HG03521 (cell line): ENCODE results near the gene TMEM38B.
"Not testable (repeated sequence)": the region's sequence is repeated elsewhere in the genome, so short reads cannot be mapped to it uniquely, and the experiment has no call there.

Experiments used
- ATAC-seq: cut with Tn5 transposase; IDR thresholded peaks from one replicate; pipeline ENCODE4 v1.9.1; 2021; ENCODE audit warnings: mild to moderate bottlenecking, moderate library complexity; ENCODE audit not compliant: unreplicated experiment

Gene TMEM38B

DNA sequence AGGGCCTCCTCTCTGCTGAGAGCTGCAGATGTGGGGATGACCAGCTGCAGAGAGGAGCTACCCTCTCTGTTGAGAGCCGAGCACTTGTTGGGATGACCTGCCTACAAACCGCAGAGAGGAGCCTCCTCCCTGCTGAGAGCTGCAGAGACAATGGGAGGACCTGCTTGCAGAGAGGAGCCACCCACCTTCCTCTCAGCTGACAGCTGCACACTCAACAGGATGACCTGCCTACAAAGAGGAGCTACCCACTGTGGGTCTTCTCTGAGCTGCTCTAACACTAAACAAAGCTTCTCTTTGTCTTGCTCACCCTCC lies 19.6 kb downstream of the TMEM38B start:
- ATAC-seq, result no peak

- no peak for ATAC-seq
These were observed 21.8 kb downstream of the TMEM38B start for GRCh38 chr9:105716146-105716545.

GRCh38 chr9:105722099-105722498 lies 27.8 kb downstream of the TMEM38B start:
- no peak for ATAC-seq

GRCh38 chr9:105725370-105725769 lies 31.0 kb downstream of the TMEM38B start:
- ATAC-seq, result no peak

GRCh38 chr9:105728230-105728629 lies 33.9 kb downstream of the TMEM38B start:
- ATAC-seq, result not testable (repeated sequence)

- ATAC-seq, result not testable (repeated sequence)
These were observed 37.1 kb downstream of the TMEM38B start for GRCh38 chr9:105731420-105731819.

DNA sequence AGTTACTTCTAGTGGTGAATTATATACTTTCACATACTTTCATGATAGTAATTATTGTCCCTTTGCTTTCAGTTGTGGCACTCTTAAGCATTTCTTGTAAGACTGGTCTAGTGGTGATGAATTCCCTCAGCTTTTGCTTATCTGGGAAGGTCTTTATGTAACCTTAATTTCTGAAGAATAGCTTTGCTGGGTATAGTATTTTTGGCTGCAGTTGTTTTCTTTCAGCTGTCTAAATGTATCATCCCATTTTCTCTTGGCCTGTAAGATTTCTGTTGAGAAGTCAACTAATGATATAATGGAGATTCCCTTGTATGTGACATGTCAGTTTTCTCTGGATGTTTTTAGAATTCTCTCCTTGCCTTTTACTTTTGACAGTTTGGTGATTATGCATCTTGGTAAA lies 41.0 kb downstream of the TMEM38B start:
- no peak for ATAC-seq

DNA sequence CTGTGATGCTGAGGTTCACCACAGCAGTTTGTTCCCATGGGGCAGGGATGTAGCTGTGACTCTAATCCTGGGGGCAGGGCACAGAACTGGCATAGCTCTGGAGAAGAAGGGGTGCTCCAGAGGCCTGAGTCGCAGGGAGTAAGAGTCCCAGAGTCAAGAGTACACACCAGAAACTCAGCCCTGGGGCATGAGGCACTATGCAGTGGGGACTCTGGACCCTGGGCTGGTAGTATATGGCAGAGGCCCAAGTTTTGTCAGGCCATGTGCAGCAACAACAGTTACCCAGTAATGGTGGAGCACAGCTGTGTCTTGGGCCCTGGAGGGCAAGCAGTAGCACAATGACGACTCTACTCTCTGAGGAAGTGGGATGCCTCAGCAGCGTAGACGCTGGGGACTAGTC lies 42.9 kb downstream of the TMEM38B start:
- no peak for ATAC-seq

DNA sequence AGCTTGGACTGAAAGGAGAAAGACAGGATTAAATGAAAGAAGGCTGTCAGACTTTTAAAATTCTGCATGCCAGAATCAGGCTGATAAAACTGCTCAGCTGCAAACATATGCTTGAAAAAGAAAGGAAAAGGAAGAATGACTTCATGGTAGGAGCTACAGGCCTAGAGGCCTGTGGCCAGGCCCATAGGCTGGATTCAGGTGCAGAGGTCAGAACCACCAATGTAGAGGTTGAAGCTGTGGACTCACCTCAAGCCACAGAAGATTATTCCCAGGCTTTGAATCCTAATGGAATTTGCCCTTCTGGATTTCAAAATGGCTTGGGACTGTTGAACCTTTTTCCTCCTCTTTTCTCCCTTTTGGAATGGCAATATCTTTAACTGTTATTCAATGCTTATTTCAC lies 47.7 kb downstream of the TMEM38B start:
- no peak for ATAC-seq

DNA sequence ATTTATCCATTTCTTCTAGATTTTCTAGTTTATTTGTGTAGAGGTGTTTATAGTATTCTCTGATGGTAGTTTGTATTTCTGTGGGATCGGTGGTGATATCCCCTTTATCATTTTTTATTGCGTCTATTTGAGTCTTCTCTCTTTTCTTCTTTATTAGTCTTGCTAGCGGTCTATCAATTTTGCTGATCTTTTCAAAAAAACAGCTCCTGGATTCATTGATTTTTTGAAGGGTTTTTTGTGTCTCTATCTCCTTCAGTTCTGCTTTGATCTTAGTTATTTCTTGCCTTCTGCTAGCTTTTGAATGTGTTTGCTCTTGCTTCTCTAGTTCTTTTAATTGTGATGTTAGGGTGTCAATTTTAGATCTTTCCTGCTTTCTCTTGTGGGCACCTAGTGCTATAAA lies 53.0 kb downstream of the TMEM38B start:
- ATAC-seq, result not testable (repeated sequence)

- ATAC-seq, result no peak
These were observed 57.4 kb downstream of the TMEM38B start for GRCh38 chr9:105751761-105752160.

DNA sequence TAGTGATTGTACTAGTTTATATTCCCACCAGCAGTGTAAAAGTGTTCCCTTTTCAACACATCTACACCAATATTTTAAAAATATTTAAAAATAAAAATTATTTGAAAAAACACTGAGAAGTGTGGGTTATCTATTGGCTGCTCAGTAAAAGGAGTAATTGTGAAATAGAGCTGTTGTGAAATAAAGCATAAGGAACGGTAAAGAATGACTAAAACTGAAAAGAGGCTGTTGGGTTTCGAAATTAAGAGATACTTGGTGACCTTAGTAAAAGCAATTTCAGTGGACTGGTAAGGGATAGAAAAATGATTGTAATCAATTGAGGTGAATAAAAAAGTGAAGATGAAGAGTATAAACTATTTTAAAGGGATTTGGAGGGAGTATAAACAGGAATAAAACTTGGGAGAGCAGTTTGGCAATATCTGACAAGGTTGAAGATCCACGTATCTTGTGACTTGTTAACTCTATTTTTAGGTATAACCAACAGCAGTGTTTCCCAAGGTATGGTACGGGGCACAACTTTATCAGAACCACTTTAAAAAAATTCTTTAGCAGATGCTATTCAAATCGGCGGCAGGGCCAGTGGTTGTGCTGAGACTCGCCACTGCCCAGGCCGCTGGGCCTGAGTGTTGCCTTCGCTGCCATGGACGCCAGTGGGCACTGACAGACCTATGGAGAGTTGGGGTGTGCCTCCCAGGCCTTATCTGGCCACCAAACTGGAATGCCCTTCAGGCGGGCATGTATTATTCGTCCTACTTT lies 63.3 kb downstream of the TMEM38B start:
- ATAC-seq, result no peak

DNA sequence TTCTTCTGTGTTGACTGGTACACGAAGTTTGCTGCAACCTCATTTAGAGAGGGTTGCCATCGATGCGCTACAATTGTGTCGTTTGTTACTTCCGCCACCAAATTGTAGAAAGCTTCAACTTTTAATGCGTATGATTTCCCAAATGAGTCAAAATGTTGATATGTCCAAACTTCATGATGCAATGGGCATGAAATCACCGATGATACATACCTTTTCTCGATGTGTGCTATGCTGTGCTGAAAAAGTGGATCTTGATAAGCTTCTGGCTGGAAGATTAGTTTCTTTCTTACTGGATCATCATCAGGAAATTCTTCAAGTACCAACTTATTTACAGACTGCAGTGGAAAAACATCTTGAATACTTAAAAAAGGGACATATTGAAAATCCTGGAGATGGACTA lies 65.7 kb downstream of the TMEM38B start:
- ATAC-seq, result no peak

DNA sequence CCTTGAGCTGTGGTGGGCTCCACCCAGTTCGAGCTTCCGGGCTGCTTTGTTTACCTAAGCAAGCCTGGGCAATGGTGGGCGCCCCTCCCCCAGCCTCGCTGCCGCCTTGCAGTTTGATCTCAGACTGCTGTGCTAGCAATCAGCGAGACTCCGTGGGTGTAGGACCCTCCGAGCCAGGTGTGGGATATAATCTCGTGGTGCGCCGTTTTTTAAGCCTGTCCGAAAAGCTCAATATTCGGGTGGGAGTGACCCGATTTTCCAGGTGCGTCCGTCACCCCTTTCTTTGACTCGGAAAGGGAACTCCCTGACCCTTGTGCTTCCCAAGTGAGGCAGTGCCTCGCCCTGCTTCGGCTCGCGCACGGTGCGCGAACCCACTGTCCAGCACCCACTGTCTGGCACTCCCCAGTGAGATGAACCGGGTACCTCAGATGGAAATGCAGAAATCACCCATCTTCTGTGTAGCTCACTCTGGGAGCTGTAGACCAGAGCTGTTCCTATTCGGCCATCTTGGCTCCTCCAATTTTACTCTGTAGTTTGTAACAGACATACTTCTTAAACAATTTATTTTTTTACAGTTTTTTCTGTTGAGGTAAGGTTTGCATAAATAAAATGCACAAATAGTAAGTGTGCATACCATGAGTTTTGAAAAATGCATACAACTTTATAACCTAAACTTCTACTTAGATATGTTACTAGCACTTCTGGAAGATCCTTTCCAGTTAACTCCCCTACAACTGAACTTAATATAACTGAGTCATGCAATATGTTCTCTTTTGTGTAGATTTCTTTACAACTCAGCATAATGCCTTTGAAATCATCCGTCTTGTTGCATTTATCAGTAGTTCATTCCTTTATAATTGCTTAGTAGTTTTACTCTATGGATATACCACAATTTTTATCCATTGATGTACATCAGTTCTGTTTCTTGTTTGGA lies 88.5 kb downstream of the TMEM38B start:
- ATAC-seq, result not testable (repeated sequence)

- not testable (repeated sequence) for ATAC-seq
These were observed 89.1 kb downstream of the TMEM38B start for GRCh38 chr9:105783495-105783872.

- ATAC-seq, result not testable (repeated sequence)
These were observed 92.5 kb downstream of the TMEM38B start for GRCh38 chr9:105786796-105787195.

GRCh38 chr9:105816202-105816744 lies 121.9 kb downstream of the TMEM38B start:
- no peak for ATAC-seq

DNA sequence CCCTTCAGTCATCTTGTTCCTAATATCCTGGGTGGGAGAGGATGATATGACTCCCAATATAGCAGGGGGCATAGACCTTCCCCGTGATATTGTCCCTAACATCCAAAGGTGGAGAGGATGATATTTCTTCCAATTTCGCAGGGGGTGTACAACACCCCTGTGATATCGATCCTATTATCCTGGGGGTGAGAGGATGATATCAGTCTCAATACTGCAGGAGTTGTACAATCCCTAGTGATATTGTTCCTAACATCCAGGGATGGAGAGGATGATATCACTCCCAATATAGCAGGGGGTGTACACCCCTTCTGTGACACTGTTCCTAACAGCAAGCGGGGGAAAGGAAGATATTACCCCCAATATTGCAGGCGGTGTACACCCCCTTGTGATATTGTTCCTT lies 122.6 kb downstream of the TMEM38B start:
- no peak for ATAC-seq

DNA sequence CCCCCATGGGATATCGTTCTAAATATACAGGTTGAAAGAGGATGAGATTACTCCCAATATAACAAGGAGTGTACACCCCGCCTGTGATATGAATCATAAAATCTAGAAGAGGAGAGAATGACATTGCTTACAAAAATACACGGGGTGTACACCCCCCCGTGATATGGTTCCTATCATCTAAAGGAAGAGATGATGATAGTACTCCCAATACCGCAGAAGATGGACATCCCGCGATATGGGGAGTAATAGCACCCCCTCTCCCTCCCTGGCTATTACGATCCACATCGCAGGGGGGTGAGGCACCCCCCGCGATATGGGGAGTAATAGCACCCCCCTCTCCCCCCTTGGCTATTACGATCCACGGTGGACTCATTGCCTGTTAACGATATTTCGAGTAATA lies 124.6 kb downstream of the TMEM38B start:
- no peak for ATAC-seq

DNA sequence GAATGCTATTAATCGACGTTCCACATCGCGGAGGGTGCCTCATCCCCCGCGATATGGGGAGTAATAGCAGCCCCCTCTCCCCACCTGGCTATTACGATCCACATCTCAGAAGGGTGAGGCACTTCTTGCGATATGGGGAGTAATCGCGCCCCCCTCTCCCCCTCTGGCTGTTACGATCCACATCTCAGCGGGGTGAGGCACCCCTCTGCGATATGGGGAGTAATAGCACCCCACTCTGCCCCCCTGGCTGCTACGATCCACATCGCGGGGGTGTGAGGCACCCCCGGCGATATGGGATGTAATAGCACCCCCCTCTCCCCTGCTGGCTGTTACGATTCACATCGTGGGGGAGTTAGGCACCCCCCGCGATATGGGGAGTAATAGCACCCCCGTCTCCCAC lies 128.5 kb downstream of the TMEM38B start:
- ATAC-seq, result no peak
